Stimulated activated CD8-positive, alpha-beta memory T cell treated with anti-CD3 and anti-CD28 coated beads, Interleukin-15, amount 100 ng/mL, for 48 hours (primary cell): ENCODE measurements around the gene TRERF1.

Experiments
- DNase-seq, 2 donors: peaks; one replicate each; pipeline ENCODE4 v3.0.0-alpha.2; 2020; ENCODE audit warnings: low read depth in 2 of 2

Gene TRERF1

GRCh38 chr6:42394881-42395620, 56.7 kb downstream of the TRERF1 start:
- no peak for DNase-seq

- DNase-seq: no peak
These were observed 57.6 kb downstream of the TRERF1 start for GRCh38 chr6:42394151-42394550.

GRCh38 chr6:42393339-42393738, 58.4 kb downstream of the TRERF1 start:
- DNase-seq: no peak

- DNase-seq: no peak
These were observed 58.9 kb downstream of the TRERF1 start for GRCh38 chr6:42392833-42393232.

DNA sequence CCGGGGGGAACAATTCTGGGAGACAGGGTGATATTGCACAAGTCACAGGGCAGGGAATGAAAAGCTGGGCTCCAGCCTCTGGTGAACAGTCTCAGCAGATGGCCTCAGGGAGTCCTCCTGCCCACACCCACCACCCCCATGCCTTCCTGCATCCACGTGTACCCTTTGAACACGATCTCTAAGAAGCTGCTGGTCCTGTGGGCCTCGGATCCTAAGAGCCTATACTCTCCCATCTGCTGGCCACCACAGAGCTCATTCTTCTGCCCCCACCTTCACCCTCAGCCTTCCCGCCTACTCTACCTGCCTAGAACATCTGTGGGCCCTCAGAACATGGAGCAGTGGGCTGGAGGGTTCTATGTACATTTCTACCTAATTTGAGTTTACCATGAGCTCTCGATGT, 60.3 kb downstream of the TRERF1 start:
- DNase-seq: no peak

- DNase-seq: peak; percentile 60 to 68
These were observed 61.3 kb downstream of the TRERF1 start for GRCh38 chr6:42390228-42390934.

GRCh38 chr6:42389736-42390135, 62.0 kb downstream of the TRERF1 start:
- DNase-seq: no peak

DNA sequence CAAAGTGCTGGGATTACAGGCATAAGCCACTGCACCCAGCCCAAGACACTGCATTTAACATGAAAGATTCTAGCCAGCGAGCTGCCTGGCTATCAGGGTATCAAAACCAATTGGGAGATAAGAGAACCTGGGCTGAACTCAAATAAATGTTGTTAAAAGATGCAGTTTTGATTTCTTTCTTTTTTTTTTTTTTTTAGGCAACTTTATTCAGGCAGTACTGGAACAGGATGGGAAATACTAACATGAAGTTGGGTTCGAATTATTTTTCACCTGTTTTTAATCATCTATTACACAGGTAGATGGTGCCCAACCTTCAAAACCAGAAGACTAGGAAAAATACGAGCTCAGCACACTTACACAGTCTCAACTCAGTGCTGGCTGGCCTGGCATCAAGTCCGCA, 63.7 kb downstream of the TRERF1 start:
- no peak for DNase-seq

DNA sequence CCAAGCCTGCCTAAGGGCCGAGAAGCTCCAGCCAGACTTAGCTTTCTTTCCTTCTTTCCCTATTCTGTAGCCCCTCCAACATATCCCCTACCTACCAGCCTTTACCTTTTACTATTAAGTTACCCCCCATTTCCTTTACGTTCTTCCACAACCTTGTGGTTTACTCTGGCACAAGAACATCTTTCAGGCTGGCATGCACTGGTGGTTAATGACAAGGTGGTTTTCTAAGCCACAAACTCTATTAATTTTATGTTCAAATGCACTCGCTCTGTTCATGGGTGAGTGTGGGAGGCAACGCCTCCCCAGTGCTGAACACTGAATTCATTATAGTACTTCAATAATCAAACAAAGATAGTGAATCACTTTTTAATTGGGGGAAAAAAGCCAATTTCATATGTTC, 64.4 kb downstream of the TRERF1 start:
- DNase-seq: no peak

DNA sequence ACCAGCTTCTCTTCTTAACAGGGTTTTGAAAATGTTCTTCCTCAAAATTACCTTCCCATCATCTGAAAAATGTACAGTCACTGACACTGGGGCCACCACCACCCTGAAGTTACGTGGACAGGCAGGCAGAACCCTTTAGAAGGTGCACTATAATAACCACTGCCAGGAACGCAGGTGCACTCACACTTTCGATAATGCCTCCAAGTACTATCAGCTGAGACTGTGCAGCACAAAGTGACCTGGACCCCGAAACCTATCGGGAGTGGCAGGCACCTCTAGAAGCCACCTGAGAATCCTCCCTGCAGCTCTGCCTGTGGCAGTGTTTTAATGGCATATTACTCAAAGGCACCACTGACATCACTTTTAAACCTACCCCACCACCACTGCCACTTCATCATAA, 66.4 kb downstream of the TRERF1 start:
- DNase-seq: no peak

DNA sequence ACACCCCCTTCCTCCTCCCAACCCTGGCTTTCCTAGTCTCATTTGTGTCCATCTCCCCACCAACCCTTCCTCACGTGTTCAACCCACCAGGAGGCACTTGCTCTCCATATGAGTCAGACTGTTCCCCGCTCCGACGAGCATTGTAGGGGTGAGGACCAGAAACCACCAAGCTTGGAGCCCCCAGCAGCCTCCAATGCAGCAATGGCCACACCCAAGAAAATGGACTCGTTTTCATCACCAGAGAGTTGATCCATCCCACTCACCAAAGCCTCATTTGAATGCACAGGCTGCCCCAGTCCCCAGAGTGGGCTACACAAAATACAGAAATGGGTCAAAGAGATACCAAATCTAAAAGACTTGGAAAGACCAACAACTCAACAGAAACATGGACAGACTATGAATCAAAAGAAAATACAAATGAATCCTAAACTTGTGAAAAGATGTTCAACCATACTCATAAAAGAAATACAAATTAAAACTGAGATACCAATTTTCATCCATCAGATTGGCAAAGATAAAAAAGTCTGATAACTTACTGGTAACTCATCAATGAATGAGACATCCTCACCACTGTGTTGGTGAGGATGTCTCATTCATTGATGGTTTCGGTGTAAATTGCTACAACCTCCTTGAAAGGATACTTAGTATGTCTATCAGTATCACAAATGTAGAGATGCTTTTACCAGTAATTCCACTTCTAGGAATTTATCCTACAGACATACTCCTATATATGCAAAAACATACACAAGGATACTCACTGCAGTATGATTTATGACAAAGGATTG, 68.1 kb downstream of the TRERF1 start:
- peak in 1 of 2 donors; percentile 49 for DNase-seq

GRCh38 chr6:42381850-42382249, 69.9 kb downstream of the TRERF1 start:
- DNase-seq: no peak

- DNase-seq: no peak
These were observed 71.3 kb downstream of the TRERF1 start for GRCh38 chr6:42380228-42380979.

DNA sequence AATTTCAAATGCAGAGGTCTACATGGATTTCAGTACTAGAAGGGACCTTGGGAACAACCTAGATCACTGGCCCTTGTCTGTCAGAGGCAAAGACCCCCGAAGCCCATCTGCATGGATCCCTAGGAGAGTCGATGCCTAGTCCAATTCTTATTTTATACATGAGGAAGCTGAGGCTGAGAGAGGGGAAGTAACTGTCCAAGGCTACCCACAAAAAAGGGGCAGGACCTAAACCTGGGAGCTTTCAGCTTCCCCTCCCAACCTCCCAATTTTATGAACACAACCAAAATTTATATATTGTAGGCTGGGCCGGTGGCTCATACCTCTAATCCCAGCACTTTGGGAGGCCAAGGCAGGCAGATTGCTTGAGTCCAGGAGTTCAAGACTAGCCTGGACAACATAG, 73.2 kb downstream of the TRERF1 start:
- DNase-seq: no peak

GRCh38 chr6:42378125-42378524, 73.6 kb downstream of the TRERF1 start:
- no peak for DNase-seq

- DNase-seq: no peak
These were observed 76.6 kb downstream of the TRERF1 start for GRCh38 chr6:42375007-42375635.

DNA sequence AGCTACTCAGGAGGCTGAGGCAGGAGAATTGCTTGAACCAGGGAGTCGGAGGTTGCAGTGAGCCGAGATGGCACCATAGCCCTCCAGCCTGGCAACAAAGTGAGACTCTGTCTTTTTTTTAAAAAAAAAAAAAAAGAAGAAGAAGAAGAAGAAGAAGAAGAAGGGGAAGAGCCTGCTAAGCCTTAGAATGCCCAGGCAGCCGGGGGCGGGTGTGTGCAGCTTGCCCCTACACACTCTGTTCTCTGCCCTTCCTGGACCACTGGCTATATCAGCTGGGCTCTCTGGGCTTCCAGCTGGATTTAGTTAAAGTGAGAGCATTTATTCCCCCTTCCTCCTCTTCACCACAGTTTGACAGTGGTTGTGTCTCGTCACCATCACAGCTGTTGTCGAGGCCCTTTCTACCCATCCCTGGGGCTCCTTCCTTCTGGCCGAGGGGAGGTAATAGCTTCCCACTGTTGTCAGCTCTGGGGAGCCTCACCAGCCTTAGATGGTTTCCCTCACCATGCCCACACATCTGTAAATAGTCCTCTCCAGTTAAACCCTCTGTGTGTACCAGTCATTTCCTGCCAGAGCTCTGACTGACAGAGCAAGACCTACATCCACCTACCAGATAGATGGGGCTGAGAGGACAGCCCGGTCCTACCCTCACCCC, 77.6 kb downstream of the TRERF1 start:
- DNase-seq: no peak

DNA sequence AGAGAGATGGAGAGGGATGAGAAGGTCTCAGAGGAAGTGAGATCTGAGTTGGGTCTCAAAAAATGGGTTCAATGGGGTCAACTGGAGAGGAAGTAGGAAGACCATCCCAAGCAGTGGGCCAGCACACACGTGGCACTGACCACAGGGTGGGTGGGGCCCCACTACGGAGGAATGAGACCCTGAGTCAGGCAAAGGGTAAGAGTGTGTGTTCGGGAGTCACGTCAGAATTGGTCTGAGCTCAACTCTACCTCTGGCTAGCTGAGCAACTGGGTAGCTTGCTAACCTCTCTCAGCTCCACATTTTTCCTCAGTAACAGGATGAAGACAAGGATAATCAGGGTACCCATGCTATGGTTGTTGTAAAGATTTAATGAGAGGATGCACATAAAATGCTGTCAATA, 79.0 kb downstream of the TRERF1 start:
- DNase-seq: no peak

GRCh38 chr6:42370323-42370985, 81.3 kb downstream of the TRERF1 start:
- DNase-seq: no peak

DNA sequence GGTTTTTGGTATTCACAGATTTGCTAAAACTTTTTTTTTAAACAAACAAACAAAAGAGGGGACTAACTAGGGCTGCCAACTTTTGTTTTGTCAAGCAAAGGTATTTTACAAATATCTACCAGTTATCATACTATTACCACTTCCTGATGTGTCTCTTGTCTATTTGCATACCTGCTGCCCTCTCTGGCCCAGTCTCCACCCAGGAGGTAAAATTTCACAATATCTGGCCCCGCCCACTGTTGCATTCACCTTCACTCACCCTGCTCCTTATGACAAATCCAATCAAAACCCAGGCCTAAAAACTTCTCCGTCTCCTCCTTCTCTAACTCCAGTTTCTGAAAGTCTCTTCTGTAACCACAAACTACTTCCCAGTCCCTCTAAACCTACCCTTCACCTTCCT, 82.2 kb downstream of the TRERF1 start:
- no peak for DNase-seq
